GM19372 (cell line): ENCODE results near the gene PKD1L1.

Experiments used
- ATAC-seq: cut with Tn5 transposase; IDR thresholded peaks from one replicate; pipeline ENCODE4 v1.9.1; 2021; ENCODE audit warnings: mild to moderate bottlenecking, low read depth, moderate library complexity; ENCODE audit not compliant: unreplicated experiment

The PKD1L1 gene

DNA sequence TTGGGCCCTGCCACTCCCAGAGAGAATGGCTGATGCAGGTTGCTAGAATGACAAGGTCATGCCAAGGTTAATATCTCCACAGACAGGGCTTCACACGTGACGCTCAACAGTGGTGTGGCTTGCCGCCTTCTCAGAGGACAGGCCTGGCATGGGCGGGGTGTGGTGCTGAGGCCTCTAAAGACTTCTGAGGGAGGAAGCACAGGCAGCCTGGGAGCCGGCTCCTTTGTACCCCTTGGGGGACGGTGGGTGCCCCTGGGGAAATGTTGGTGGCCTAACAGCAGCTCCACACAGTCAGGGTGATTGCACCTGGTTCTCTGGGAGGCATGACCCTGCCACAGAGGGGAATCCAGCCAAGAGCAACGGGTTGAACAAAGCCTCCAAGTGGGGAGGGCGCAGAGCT, 115.1 kb downstream of the PKD1L1 start:
- no peak for ATAC-seq

GRCh38 chr7:47832105-47832715, 116.1 kb downstream of the PKD1L1 start:
- no peak for ATAC-seq

DNA sequence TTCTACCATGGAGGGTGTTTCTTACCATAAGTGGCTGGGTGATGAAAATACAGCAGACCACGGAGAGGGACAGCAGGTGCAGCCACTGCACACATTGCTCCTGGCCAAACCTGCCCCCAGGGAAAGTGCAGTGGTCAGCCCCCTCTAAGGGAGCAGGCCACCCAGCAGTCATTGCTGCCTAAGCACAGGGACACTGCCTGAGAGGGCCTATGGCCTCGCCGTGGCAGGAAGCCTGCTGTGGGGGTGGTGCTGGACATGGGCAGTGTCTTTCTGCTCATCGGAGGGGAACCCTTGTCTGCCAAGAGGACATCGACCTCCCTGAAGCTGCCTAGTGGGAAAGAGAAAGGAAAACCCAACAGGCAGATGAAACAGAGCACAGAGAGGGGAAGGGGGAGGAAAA, 118.3 kb downstream of the PKD1L1 start:
- no peak for ATAC-seq

DNA sequence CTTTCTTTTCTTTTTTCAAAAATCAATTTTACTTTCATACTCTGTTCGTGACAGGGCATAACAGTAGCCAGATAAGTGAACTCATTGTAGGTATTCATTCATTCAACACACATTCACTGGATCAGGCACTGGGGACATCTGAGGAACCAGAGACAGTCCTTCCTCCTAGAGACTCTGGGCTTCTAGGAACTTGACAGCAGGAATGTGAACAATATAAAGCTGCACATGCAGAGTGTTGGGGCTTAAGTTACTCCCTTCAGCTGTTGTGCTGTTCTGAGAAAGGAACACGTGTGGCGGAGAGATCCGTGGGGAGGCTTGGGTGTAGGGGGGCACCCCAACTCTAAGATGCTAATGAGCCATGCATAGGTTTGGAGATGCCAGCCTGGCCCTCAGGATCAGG, 120.4 kb downstream of the PKD1L1 start:
- no peak for ATAC-seq

GRCh38 chr7:47827351-47827756, 120.9 kb downstream of the PKD1L1 start:
- no peak for ATAC-seq

DNA sequence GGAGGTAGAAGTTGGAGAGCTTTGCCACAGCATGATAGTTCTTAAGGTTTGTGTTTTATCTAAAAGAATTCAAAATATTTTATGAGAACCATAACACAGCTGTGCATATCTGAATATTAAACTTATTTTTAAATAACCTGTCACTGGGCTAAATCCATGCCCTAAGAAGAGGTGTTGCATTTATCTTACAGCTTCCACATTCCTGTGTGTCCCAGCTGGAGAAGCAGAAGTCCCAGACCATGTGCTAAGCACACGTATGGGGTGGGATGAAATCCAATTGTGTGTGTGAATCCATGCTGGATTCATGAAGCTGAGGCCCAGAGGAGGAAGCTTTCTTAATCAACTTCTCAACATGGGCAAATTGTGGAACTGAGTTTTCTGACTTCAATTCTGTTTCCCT, 121.5 kb downstream of the PKD1L1 start:
- no peak for ATAC-seq

GRCh38 chr7:47819607-47819920, 128.7 kb downstream of the PKD1L1 start:
- no peak for ATAC-seq

- ATAC-seq, result no peak
Observed at GRCh38 chr7:47818796-47819606, 129.3 kb downstream of the PKD1L1 start.

DNA sequence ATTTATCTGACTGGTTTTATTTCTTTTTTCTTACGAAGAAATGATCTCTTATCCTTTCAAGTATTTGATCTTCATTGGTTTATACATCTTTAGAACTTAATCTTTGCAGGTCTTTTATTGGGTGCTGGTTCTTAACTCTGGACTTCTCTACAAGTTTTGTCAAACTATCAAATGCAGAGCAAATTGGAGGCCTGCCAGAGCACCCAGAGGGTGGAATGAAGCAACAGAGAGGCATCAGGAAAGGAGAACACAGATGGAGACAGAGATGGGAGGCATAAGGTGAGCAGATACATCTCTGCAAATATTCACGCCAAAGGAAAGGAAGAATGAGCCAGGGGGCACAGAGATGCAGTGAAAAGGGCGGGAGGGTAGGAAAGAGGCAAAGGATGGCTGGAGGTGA, 130.3 kb downstream of the PKD1L1 start:
- no peak for ATAC-seq

DNA sequence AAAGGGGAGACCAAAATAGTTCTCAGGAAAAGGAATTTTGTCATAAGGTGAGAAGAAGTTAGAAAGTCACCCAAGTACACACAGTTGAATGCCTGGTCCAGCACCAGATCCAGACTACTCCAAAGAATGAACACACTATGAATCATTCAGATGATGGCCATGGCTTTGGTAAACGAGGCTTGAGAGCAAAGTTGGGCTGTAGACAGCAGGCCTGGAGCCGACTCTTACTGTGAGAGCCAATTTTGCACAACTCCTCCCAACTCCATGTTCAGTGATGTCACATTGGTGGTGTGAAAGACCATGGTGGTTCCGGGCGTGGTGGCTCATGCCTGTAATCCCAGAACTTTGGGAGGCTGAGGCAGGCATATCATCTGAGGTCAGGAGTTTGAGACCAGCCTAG, 131.6 kb downstream of the PKD1L1 start:
- ATAC-seq, result no peak

DNA sequence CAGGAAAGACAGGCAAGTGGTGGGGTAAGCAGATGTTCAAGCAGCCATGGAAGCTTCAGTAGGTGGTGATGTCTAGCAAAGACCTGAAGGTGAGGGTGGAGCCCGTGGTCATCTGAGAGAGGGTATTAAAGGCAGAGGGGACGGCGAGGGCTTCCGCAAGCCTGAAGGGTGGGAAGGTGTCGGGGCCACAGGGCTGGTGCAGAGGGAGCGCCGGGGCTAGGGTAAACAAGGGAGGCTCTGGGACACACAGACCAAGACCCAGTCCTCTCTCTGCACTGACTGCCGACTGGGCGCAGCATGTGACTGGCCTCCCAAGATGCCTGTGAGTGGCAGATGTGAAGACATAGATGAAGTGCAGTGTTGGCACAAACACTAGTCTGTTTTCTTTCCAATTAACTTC, 132.4 kb downstream of the PKD1L1 start:
- ATAC-seq, result no peak

GRCh38 chr7:47814905-47815613, 133.2 kb downstream of the PKD1L1 start:
- ATAC-seq, result no peak

GRCh38 chr7:47813620-47814260, 134.5 kb downstream of the PKD1L1 start:
- no peak for ATAC-seq

DNA sequence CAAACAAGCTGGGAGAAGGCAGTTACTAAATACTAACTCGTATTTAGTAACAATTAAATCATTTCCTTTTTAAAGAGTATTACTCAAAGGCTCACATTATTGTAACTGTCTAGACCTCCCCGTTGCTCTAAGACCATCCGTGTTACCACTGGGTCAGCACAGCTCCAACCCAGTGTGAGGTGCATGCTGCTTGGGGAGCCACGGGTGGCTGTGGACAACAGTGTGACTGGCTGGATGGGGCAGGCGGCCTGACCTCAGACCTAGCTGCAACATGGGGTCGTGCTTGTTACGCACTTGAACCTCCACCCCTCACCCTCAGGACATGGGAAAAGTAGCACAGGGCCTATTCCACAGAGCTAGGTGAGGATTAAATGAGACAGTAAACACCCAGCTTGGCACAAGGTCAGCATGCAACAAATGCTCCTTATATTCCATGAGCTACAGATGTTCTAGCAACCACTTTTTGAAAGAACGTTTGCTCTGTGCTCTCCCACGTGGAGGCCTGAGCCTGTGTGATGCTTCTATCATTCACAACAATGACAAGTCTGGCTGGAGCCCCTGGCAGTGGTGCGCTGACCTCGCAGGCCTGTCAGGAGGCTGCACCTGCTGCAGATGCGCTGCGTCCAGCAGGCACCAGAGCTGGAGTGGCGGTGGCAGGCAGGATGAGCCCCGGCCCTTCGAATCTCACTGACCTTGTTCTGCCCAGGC, 135.7 kb downstream of the PKD1L1 start:
- no peak for ATAC-seq

DNA sequence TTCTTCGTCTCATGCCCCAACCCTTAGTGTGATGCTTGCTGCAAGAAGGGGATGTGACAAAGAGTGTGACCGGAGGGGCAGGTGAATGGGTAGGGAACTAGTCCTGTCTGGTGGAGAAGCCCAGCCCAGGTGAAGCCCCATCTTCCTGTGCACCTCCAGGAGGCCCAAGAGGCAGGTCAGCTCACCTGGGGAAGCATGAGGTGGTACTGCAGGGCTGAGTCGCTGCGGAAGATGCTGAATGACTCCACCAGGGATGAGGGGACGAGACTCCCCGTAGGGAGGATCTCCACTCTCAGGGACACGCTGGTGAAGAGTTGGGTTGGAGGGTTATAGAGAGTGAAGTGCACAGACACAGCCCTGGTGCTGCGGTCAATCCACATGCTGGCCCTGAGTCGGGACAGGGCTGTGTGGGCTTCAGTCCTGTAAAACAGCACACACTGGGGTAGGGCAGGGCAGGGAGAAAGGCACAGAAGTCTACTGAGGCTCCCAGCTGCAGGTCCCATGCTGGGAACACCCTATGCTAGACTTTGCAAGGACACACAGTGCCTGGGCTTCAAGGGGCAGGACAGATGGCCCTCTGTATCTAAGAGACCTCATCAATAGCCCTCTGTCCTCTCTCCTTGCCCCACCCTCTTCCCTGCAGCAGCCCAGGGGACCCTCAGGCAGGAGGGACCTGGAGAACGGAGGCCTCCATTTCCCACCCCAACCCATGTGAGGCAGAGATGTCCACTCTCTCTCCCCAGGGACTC, 136.5 kb downstream of the PKD1L1 start:
- ATAC-seq, result no peak

DNA sequence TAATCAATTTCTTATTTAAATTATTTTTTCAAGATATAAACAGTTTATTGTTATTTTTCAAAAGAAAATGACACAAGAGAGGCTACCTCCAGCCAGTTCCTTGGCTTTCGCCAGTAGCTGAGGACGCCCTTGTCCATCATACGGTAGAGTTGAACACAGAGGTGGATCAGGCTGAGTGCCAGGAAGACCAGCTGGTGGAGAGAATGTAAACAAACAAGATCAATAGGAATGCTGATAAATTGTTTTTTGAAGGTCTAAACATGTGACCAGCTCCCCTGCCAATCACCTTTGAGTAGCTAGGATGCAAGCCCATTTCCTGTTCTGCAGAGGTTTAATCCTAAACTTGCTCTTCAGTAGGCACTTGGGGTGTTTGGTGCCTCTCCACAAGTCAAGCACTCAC, 138.9 kb downstream of the PKD1L1 start:
- no peak for ATAC-seq

GRCh38 chr7:47808321-47808720, 139.9 kb downstream of the PKD1L1 start:
- ATAC-seq, result no peak

- ATAC-seq, result no peak
Observed at GRCh38 chr7:47807756-47808155, 140.5 kb downstream of the PKD1L1 start.

DNA sequence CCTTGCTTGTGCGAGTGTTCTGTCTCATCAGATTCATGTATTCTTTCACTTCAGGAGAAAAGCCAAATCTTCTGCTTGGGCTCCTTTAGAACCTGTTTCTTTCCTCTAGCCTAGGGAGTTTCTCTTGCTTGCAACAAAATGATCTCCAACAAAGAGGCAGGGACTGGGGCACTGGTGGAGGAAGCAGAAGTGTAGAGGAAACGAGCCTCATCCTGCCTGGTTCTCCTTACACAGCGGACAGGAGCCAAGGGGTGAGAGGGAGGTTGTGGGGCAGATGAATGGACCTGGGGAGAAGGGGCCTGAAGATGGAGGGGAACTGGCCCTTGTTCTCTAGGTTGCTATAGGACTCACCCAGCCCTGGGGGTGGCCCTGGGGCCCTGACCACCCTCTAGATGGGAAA, 141.1 kb downstream of the PKD1L1 start:
- ATAC-seq, result no peak

DNA sequence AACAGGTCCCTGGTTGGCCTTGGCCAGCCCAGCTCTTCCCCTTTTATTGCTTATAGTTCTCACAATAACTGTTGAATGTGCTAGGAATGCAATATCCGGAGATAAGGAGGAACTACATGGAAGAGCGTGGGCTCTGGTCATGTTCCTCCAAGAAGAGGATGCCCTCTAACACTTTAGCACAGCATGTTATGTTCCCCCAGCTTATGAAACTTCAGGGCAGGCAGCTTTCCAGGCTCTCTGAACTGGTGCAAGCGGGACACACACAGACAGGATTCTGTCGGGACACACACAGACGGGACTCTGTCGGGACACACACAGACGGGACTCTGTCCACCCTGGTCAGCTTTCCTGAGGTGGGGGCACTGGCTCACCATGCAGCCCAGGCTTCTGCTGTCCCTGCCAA, 141.6 kb downstream of the PKD1L1 start:
- no peak for ATAC-seq
